HG03175 (cell line): ENCODE measurements around the gene SPOP.
"Not testable (repeated sequence)": the region's sequence is repeated elsewhere in the genome, so short reads cannot be mapped to it uniquely, and the experiment has no call there.

ENCODE experiments used
- ATAC-seq: cut with Tn5 transposase; IDR thresholded peaks from one replicate; pipeline ENCODE4 v1.9.1; 2021; ENCODE audit warnings: mild to moderate bottlenecking, moderate library complexity; ENCODE audit not compliant: unreplicated experiment

The SPOP gene

GRCh38 chr17:49677933-49678847, at the start of gene SPOP:
Gene SPOP (minus strand): TSS chr17:49678097. CDS start chr17:49622810, 55,287 bp downstream.
- peak; percentile 78 for ATAC-seq

GRCh38 chr17:49727380-49727779, 49.5 kb upstream of the SPOP start:
- no peak for ATAC-seq

GRCh38 chr17:49725452-49726130, 47.7 kb upstream of the SPOP start:
- ATAC-seq, result no peak

GRCh38 chr17:49724552-49724951, 46.7 kb upstream of the SPOP start:
- not testable (repeated sequence) for ATAC-seq

- ATAC-seq, result no peak
These were observed 45.5 kb upstream of the SPOP start for GRCh38 chr17:49723423-49723822.

- ATAC-seq, result no peak
These were observed 44.2 kb upstream of the SPOP start for GRCh38 chr17:49722066-49722465.

- ATAC-seq, result no peak
These were observed 39.5 kb upstream of the SPOP start for GRCh38 chr17:49717371-49717861.

GRCh38 chr17:49716668-49717364, 38.9 kb upstream of the SPOP start:
- no peak for ATAC-seq

GRCh38 chr17:49715717-49716279, 37.9 kb upstream of the SPOP start:
- ATAC-seq, result no peak

GRCh38 chr17:49715216-49715615, 37.3 kb upstream of the SPOP start:
- ATAC-seq, result no peak

- ATAC-seq, result no peak
These were observed 30.8 kb upstream of the SPOP start for GRCh38 chr17:49708515-49709183.

GRCh38 chr17:49707608-49708514, 30.0 kb upstream of the SPOP start, which contains the start of gene SLC35B1:
Gene SLC35B1 (minus strand): TSS chr17:49707964. CDS start chr17:49707833, 131 bp downstream.
- peak; percentile 98 for ATAC-seq

- no peak for ATAC-seq
These were observed 29.3 kb upstream of the SPOP start for GRCh38 chr17:49707246-49707607.

GRCh38 chr17:49705254-49705653, 27.4 kb upstream of the SPOP start:
- no peak for ATAC-seq

- ATAC-seq, result no peak
These were observed 25.8 kb upstream of the SPOP start for GRCh38 chr17:49703557-49704277.

GRCh38 chr17:49700960-49701359, 23.1 kb upstream of the SPOP start:
- no peak for ATAC-seq

GRCh38 chr17:49699966-49700575, 22.2 kb upstream of the SPOP start:
- ATAC-seq, result no peak

- no peak for ATAC-seq
These were observed 20.1 kb upstream of the SPOP start for GRCh38 chr17:49698005-49698404.
